Gastroesophageal sphincter (tissue), 4 donors: ENCODE data around the gene IGF2. TPM values are rescaled to one million over a fixed set of nuclear protein-coding genes. Genes with fewer than 3 reads are reported as not detected.

Experiments used
- ATAC-seq: fragments of 150-250 bp; one replicate; pipeline ENCODE4 v1.9.1; 2016; ENCODE audit warnings: mild to moderate bottlenecking, moderate library complexity
- H3K27ac ChIP-seq, 4 donors: fragments of 200-600 bp; sonication (generic) in 3 of 4; 1 replicate in 3 of 4; 2 replicates in 1 of 4; pipeline ENCODE4 v1.5.1; 2016 to 2019
- H3K27me3 ChIP-seq: fragments of 200-600 bp; sonication (generic); one replicate; pipeline ENCODE4 v1.5.1; 2019
- H3K36me3 ChIP-seq, 2 donors: fragments of 200-600 bp; sonication (generic); one replicate each; pipeline ENCODE4 v1.5.1; 2019; ENCODE audit warnings: control low read depth in 1 of 2
- H3K4me1 ChIP-seq, 3 donors: fragments of 200-600 bp; sonication (generic); 1 replicate in 2 of 3; 2 replicates in 1 of 3; pipeline ENCODE4 v1.5.1; 2016 to 2019; ENCODE audit warnings: control low read depth in 2 of 3
- H3K4me3 ChIP-seq, 2 donors: fragments of 200-600 bp; sonication (generic); one replicate each; pipeline ENCODE4 v1.5.1; 2019; ENCODE audit warnings: mild to moderate bottlenecking in 1 of 2, moderate library complexity in 1 of 2
- H3K9me3 ChIP-seq, 3 donors: fragments of 200-600 bp; sonication (generic); one replicate each; pipeline ENCODE4 v1.5.1; 2017 to 2019; ENCODE audit warnings: control low read depth in 2 of 3
- EP300 ChIP-seq: sonication (generic); formaldehyde crosslinking; IDR thresholded peaks from one replicate; pipeline ENCODE4 v1.6.1; 2017; ENCODE audit warnings: antibody characterized with exemption, mild to moderate bottlenecking
- POLR2A ChIP-seq, 2 donors: fragments of 450-650 bp; IDR thresholded peaks; one replicate each; pipeline ENCODE4 v1.6.1; 2017; ENCODE audit warnings: antibody characterized with exemption in 2 of 2, mild to moderate bottlenecking in 2 of 2, moderate library complexity in 1 of 2
- POLR2AphosphoS5 ChIP-seq: sonication (generic); formaldehyde crosslinking; IDR thresholded peaks from one replicate; pipeline ENCODE4 v1.6.1; 2017; ENCODE audit warnings: antibody characterized with exemption
- WGBS, 2 donors: methylation state at CpG; one replicate each; pipeline ENCODE4 v1.1.5; 2018; ENCODE audit warnings: low coverage in 1 of 2; 5-methylcytosine and 5-hydroxymethylcytosine counted together
- total RNA-seq, 4 donors: library from RNA; depleted of rRNA; stranded (reverse); fragments of >200 nt; gene quantifications; one replicate each; pipeline ENCODE4 v1.1.0, GENCODE V29; 2016
- TF ChIP-seq, protein P1 (sequence below), 4 experiments: fragments of 200-600 bp in 2 of 4; fragments of 450-650 bp in 2 of 4; sonication (generic) in 1 of 4; IDR thresholded peaks; one replicate each; pipeline ENCODE4 v1.5.1; 2017 to 2019; ENCODE audit warnings: antibody characterized with exemption in 4 of 4, mild to moderate bottlenecking in 2 of 4, moderate library complexity in 2 of 4

Gene IGF2
- total RNA-seq, 4 donors from 2014 or later: 8.7 to 49.5 (median 28.7) TPM

DNA sequence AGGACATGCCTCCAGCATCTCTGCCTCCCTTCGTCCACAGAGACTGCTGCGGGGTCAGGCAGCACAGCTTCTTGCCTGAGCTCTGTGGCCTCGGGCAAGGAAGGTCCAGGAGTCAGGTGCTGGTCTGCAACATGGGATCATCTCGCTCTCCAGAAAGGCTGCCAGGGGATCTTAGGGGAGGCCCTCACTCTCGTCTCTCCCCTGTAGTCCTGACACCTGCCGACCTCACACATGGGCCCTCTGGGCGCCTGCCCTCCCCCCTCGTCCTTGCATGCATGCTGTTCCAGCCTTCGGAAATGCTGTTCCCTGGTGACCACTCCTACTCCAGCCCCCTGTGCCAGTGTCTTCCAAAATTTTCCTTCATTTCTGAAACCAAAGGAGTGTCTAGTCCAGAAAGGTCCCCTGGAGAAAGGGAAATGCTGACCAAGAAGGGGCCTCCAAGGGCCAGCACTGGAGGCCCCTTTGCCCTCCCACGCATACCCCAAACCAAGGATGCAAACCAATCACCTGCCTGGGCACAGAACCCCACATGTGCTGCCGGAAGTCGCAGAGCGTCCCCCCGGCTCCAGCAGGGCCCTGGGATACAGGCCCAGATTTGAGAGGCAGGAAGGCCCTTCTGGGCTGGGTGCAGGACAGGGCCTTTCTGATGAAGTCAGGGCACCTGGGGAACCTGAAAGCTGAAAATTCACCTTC is 41.0 kb downstream of the IGF2 start:
- H3K27ac ChIP-seq: peak overlapping the region in 3 of 4 donors; percentile 64 to 79 (median 73)
- H3K9me3 ChIP-seq: no peaks in the 10 kb centered on the region
- ATAC-seq: no peak
- H3K4me3 ChIP-seq: no peak overlapping the region
- TF ChIP-seq POLR2AphosphoS5 (no peak), POLR2A (IDR thresholded peaks at IDR 0.05) (no peak), EP300 (no peak)
- TF ChIP-seq, protein P1, sequence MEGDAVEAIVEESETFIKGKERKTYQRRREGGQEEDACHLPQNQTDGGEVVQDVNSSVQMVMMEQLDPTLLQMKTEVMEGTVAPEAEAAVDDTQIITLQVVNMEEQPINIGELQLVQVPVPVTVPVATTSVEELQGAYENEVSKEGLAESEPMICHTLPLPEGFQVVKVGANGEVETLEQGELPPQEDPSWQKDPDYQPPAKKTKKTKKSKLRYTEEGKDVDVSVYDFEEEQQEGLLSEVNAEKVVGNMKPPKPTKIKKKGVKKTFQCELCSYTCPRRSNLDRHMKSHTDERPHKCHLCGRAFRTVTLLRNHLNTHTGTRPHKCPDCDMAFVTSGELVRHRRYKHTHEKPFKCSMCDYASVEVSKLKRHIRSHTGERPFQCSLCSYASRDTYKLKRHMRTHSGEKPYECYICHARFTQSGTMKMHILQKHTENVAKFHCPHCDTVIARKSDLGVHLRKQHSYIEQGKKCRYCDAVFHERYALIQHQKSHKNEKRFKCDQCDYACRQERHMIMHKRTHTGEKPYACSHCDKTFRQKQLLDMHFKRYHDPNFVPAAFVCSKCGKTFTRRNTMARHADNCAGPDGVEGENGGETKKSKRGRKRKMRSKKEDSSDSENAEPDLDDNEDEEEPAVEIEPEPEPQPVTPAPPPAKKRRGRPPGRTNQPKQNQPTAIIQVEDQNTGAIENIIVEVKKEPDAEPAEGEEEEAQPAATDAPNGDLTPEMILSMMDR (IDR thresholded peaks at IDR 0.05): no peak
- peaks cover 0 to 46% (median 6%) of the 10 kb centered on the region in 3 donors for H3K4me1 ChIP-seq
- 100% methylated on average over 1 of the region's 14 CpGs; no CpG with 5 or more reads in 1 of the 2 donors for WGBS, 2 donors
- H3K27me3 ChIP-seq: peaks cover 13% of the 10 kb centered on the region
- no peaks in the 10 kb centered on the region for H3K36me3 ChIP-seq

DNA sequence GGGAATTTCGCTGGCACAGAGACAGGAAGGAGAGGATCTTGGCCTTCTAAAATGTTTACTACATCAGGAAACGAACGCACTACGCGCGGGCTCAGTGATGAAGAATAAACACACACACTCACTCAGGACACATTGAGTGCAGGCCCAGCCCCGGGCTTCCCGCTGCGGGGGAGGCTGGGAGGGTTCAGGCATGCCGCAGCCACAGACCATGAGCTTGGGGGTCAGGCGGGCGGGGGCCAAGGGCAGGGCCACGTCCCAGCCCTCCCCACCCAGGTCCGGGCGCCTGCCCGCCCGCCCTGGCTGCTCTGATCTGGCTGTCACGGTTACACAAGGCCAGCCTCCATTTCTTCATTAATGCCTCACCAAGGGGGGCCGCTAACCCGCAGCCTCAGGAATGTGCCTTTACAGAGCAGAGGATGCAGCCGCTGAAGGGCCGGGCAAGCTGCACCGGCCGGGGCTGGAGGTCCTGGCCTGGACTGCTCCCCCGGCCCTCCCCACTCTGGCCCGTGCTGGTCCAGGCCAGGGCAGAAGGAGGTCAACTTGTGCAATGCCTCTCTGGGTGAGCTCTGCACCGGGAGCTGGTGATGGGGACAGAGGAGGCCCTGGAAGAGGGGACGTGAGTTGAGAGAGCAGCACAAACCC is 41.7 kb downstream of the IGF2 start:
- WGBS, 2 donors: no CpG with 5 or more reads among the region's 28 CpGs

DNA sequence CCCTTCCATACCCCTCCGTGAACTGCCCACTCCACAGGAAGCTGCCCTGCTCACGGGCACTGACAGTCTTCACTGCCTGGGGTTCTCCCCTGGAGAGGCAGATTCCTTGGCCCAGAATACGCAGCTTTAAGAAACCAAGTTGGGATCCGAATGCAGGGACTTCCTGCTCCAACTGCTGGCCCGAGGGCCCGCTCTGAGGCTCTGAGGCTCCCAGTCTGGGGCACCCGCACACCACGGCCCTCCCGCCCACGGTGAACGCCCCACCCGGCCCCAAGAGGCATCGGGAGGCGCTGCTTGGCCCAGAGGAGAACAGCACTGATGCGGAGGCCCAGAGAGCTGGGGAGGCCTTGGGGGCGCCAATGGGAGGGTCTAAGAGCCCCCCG is 42.3 kb downstream of the IGF2 start:
- peaks cover 0 to 54% (median 6%) of the 10 kb centered on the region in 3 donors for H3K4me1 ChIP-seq
- no peaks in the 10 kb centered on the region for H3K36me3 ChIP-seq
- no peak overlapping the region for H3K4me3 ChIP-seq
- no CpG with 5 or more reads among the region's 17 CpGs for WGBS, 2 donors
- TF ChIP-seq POLR2AphosphoS5 (no peak), EP300 (no peak), POLR2A (IDR thresholded peaks at IDR 0.05) (no peak)
- TF ChIP-seq, protein P1 (IDR thresholded peaks at IDR 0.05): no peak
- no peak for ATAC-seq
- peaks cover 24% of the 10 kb centered on the region for H3K27me3 ChIP-seq
- H3K27ac ChIP-seq: peak overlapping the region in 3 of 4 donors; percentile 64 to 79 (median 73)
- no peaks in the 10 kb centered on the region for H3K9me3 ChIP-seq

More for the DNA sequence above, 41.7 kb downstream of the IGF2 start:
- no peaks in the 10 kb centered on the region for H3K36me3 ChIP-seq
- TF ChIP-seq POLR2A (IDR thresholded peaks at IDR 0.05) (no peak), POLR2AphosphoS5 (no peak), EP300 (no peak)
- TF ChIP-seq, protein P1 (IDR thresholded peaks at IDR 0.05): no peak
- H3K27ac ChIP-seq: peak overlapping the region in 3 of 4 donors; percentile 64 to 79 (median 73)
- peaks cover 0 to 52% (median 6%) of the 10 kb centered on the region in 3 donors for H3K4me1 ChIP-seq
- peak; percentile 82 for ATAC-seq
- H3K27me3 ChIP-seq: peaks cover 19% of the 10 kb centered on the region
- H3K4me3 ChIP-seq: no peak overlapping the region
- H3K9me3 ChIP-seq: no peaks in the 10 kb centered on the region

DNA sequence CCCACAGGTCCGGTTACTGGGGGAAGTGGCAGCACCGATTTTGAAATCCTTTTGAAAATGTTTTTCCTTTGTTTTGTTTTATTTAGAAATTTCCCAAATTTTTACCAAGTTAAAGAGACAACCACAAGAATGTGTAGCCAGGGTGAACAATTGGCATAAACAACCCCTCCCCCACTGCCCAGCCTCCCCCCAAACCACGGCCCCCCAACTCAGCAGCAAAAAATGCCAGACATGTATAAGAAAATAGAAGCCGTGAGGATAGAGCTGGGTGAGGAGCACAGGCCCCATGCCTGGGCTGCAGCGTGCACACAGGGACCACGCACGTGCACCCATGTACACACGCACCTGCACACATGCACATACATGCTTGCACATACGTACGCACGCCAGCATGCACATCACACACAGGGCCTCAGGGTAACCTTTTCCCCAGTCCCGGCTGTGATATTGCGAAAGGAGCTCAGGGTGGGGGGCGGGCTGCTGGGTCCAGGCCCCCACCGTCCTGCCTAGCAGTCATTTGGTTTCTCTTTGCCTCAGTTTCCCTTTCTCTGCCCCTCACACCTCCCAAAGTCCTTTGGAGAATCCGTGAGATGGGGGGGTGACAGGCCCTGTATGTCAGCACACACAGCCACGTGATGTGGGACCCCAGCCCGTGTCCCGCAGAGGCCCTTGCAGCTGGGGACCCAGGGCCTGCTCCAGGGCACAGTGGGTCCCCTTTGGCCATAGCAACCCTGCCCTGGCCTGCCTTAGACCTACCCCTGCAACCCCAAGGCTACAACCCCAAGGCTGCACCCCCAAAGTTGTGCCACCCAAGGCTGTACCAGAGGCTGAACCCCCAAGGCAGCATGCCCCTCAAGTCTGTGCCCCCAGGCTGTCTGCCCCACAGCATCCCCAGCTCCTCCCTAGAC is 42.9 kb downstream of the IGF2 start:
- no peak for ATAC-seq
- Histone ChIP-seq H3K36me3 (no peaks in the 10 kb centered on the region), H3K27ac (peak overlapping the region in 3 of 4 donors; percentile 64 to 79 (median 73)), H3K4me3 (no peak overlapping the region), H3K4me1 (peaks cover 0 to 54% (median 6%) of the 10 kb centered on the region in 3 donors), H3K27me3 (peaks cover 31% of the 10 kb centered on the region), H3K9me3 (no peaks in the 10 kb centered on the region)
- TF ChIP-seq, protein P1 (IDR thresholded peaks at IDR 0.05): no peak
- TF ChIP-seq POLR2A (IDR thresholded peaks at IDR 0.05): no peak
- TF ChIP-seq EP300: no peak
- no peak for TF ChIP-seq POLR2AphosphoS5
- 83 to 93% methylated on average over 3 to 9 of the region's 19 CpGs for WGBS, 2 donors
